GM23338 (cell line): ENCODE results near the gene VAPA. TPM values are rescaled to one million over a fixed set of nuclear protein-coding genes. Genes with fewer than 3 reads are reported as not detected.

Experiments
- ATAC-seq: fragments of 200-7000 bp; cut with Tn5 transposase; 3 replicates; pipeline ENCODE4 v1.9.1; 2020
- DNase-seq: peaks from one replicate; pipeline ENCODE4 v3.0.0-alpha.2; 2015; ENCODE audit warnings: low spot score
- H2AFZ ChIP-seq: fragments of 200-600 bp; sonication (generic); 2 replicates; pipeline ENCODE4 v1.8.0; 2016; ENCODE audit warnings: antibody characterized with exemption, mild to moderate bottlenecking, moderate library complexity
- H3F3A ChIP-seq: fragments of 200-600 bp; sonication (generic); replicated peaks from 2 replicates; pipeline ENCODE4 v1.8.0; 2017; ENCODE audit warnings: antibody characterized with exemption, mixed run types, low read depth
- H3K27ac ChIP-seq: fragments of 200-600 bp; sonication (generic); 2 replicates; pipeline ENCODE4 v1.6.1; 2016; ENCODE audit warnings: low read depth
- H3K27me3 ChIP-seq: fragments of 200-600 bp; sonication (generic); 2 replicates; pipeline ENCODE4 v1.8.0; 2016; ENCODE audit warnings: mild to moderate bottlenecking, mixed run types, moderate library complexity; ENCODE audit not compliant: insufficient read depth
- H3K36me3 ChIP-seq: fragments of 200-600 bp; sonication (generic); 2 replicates; pipeline ENCODE4 v1.8.0; 2016; ENCODE audit warnings: mild to moderate bottlenecking; ENCODE audit not compliant: insufficient read depth
- H3K4me1 ChIP-seq: fragments of 200-600 bp; sonication (generic); 2 replicates; pipeline ENCODE4 v1.8.0; 2016; ENCODE audit warnings: mild to moderate bottlenecking, moderate library complexity; ENCODE audit not compliant: insufficient read depth
- H3K4me2 ChIP-seq: fragments of 200-600 bp; sonication (generic); 2 replicates; pipeline ENCODE4 v1.7.1; 2017; ENCODE audit warnings: mixed run types
- H3K4me3 ChIP-seq: fragments of 200-600 bp; sonication (generic); 2 replicates; pipeline ENCODE4 v1.6.1; 2016; ENCODE audit warnings: mixed run types
- H3K79me2 ChIP-seq: fragments of 200-600 bp; sonication (generic); replicated peaks from 2 replicates; pipeline ENCODE4 v1.8.0; 2017; ENCODE audit warnings: mild to moderate bottlenecking; ENCODE audit not compliant: insufficient read depth
- H3K9me2 ChIP-seq: fragments of 200-600 bp; sonication (generic); 2 replicates; pipeline ENCODE4 v1.8.0; 2017; ENCODE audit not compliant: insufficient read depth
- H4K20me1 ChIP-seq: fragments of 200-600 bp; sonication (generic); replicated peaks from 2 replicates; pipeline ENCODE4 v1.8.0; 2017; ENCODE audit warnings: mild to moderate bottlenecking; ENCODE audit not compliant: insufficient read depth
- H3K27ac Mint-ChIP-seq: 2 replicates; pipeline ENCODE4 v1.8.0; 2020; ENCODE audit warnings: inconsistent platforms, mild to moderate bottlenecking, moderate library complexity, mixed read lengths
- H3K27me3 Mint-ChIP-seq: 3 replicates; pipeline ENCODE4 v1.8.0; 2022; ENCODE audit warnings: low read depth, mild to moderate bottlenecking, moderate library complexity, mixed read lengths, inconsistent platforms; ENCODE audit not compliant: insufficient read depth, poor library complexity
- H3K36me3 Mint-ChIP-seq: 3 replicates; pipeline ENCODE4 v1.8.0; 2021; ENCODE audit warnings: low read depth, mild to moderate bottlenecking, inconsistent platforms, moderate library complexity, mixed read lengths
- H3K4me1 Mint-ChIP-seq: 3 replicates; pipeline ENCODE4 v1.8.0; 2020; ENCODE audit warnings: mild to moderate bottlenecking, inconsistent platforms, mixed read lengths
- H3K4me3 Mint-ChIP-seq: 3 replicates; pipeline ENCODE4 v1.8.0; 2021; ENCODE audit warnings: moderate library complexity, mild to moderate bottlenecking, inconsistent platforms, mixed read lengths
- H3K9me3 Mint-ChIP-seq: 3 replicates; pipeline ENCODE4 v1.8.0; 2020; ENCODE audit warnings: moderate library complexity, mild to moderate bottlenecking, inconsistent platforms, mixed read lengths
- CTCF ChIP-seq, 2 experiments: fragments of 200-600 bp in 1 of 2; sonication (generic) in 1 of 2; conservative IDR thresholded peaks; 2 replicates each; pipeline versions ENCODE4 v1.5.1 to v1.6.1; 2016 to 2017; ENCODE audit warnings: antibody characterized with exemption in 2 of 2, low read depth in 2 of 2, mild to moderate bottlenecking in 2 of 2, moderate library complexity in 1 of 2
- EZH2 ChIP-seq: fragments of 200-600 bp; sonication (generic); IDR thresholded peaks from one replicate; pipeline ENCODE4 v1.8.0; 2017; ENCODE audit warnings: antibody characterized with exemption, mild to moderate bottlenecking, low read depth; ENCODE audit not compliant: unreplicated experiment
- EZH2phosphoT487 ChIP-seq: fragments of 200-600 bp; sonication (generic); IDR thresholded peaks from one replicate; pipeline ENCODE4 v1.8.1; 2018; ENCODE audit warnings: antibody characterized with exemption; ENCODE audit not compliant: unreplicated experiment
- JUNB ChIP-seq: IDR thresholded peaks from one replicate; pipeline ENCODE4 v1.6.1; 2016; ENCODE audit warnings: antibody characterized with exemption; ENCODE audit not compliant: unreplicated experiment
- NANOG ChIP-seq: IDR thresholded peaks from 2 replicates; pipeline ENCODE4 v1.6.1; 2016; ENCODE audit warnings: antibody characterized with exemption, borderline replicate concordance
- POLR2AphosphoS5 ChIP-seq: IDR thresholded peaks from 2 replicates; pipeline ENCODE4 v1.6.1; 2016; ENCODE audit warnings: antibody characterized with exemption, low read depth
- REST ChIP-seq: IDR thresholded peaks from one replicate; pipeline ENCODE4 v1.6.1; 2018; ENCODE audit warnings: antibody characterized with exemption; ENCODE audit not compliant: unreplicated experiment
- STAT1 ChIP-seq: IDR thresholded peaks from one replicate; pipeline ENCODE4 v1.6.1; 2016; ENCODE audit warnings: antibody characterized with exemption; ENCODE audit not compliant: unreplicated experiment
- ZNF114 ChIP-seq: fragments of 250-450 bp; sonication (Bioruptor Pico); IDR thresholded peaks from 2 replicates; pipeline ENCODE4 v1.5.0; 2020; ENCODE audit warnings: mild to moderate bottlenecking, moderate library complexity
- ZNF331 ChIP-seq: fragments of 250-450 bp; sonication (Bioruptor Pico); IDR thresholded peaks from 2 replicates; pipeline ENCODE4 v1.5.0; 2020; ENCODE audit warnings: low read depth, mild to moderate bottlenecking, moderate library complexity
- ZNF462 ChIP-seq: fragments of 250-450 bp; sonication (Bioruptor Pico); IDR thresholded peaks from 2 replicates; pipeline ENCODE4 v1.5.0; 2020; ENCODE audit warnings: mild to moderate bottlenecking, moderate library complexity
- polyA plus RNA-seq: library from polyadenylated mRNA; unstranded; fragments of >200 nt; fragmentation: Nextera tagmentation; extraction: Ambion mirVana; gene quantifications from 2 replicates; pipeline ENCODE4 v1.2.1, GENCODE V29; 2016
- total RNA-seq: library from RNA; depleted of rRNA; stranded (reverse); fragments of >200 nt; shearing (Covaris generic); gene quantifications from 2 replicates; pipeline ENCODE4 v1.2.3, GENCODE V29; 2014

The VAPA gene
- total and polyA plus RNA-seq, 2 experiments from 2014 or later, result 162 to 178 TPM

GRCh38 chr18:9910071-9910470 is 3.7 kb upstream of the VAPA start:
- Mint-ChIP-seq H3K9me3 (no peaks in the 10 kb centered on the region), H3K4me3 (no peak overlapping the region), H3K36me3 (peaks cover 1% of the 10 kb centered on the region; the same call in 1 of the 3 replicates), H3K4me1 (peaks cover under 1% of the 10 kb centered on the region), H3K27me3 (peaks cover 3% of the 10 kb centered on the region), H3K27ac (no peak overlapping the region)
- H3K79me2 ChIP-seq, result peaks cover 4% of the 10 kb centered on the region
- no peak overlapping the region for H3K27ac ChIP-seq
- no peaks in the 10 kb centered on the region for H3F3A ChIP-seq
- ATAC-seq (no peak), DNase-seq (no peak)
- H2AFZ ChIP-seq, result no peak overlapping the region
- peaks cover under 1% of the 10 kb centered on the region; the same call in 1 of the 2 replicates for H4K20me1 ChIP-seq
- H3K4me1 ChIP-seq, result peaks cover 4% of the 10 kb centered on the region; the same call in 1 of the 2 replicates
- H3K27me3 ChIP-seq, result no peaks in the 10 kb centered on the region
- H3K9me2 ChIP-seq, result no peaks in the 10 kb centered on the region
- H3K4me2 ChIP-seq, result no peak overlapping the region
- TF ChIP-seq POLR2AphosphoS5 (no peak), NANOG (no peak), ZNF331 (CRISPR knock-in tag) (no peak), ZNF114 (no peak)
- no peak overlapping the region for H3K4me3 ChIP-seq
- no peaks in the 10 kb centered on the region for H3K36me3 ChIP-seq

- H3K36me3 ChIP-seq, result no peaks in the 10 kb centered on the region
- no peak overlapping the region for H3K27ac ChIP-seq
- Mint-ChIP-seq H3K4me1 (peaks cover 6% of the 10 kb centered on the region), H3K9me3 (no peaks in the 10 kb centered on the region), H3K36me3 (peaks cover 3% of the 10 kb centered on the region; the same call in 1 of the 3 replicates), H3K4me3 (no peak overlapping the region), H3K27ac (no peak overlapping the region), H3K27me3 (peaks cover 3% of the 10 kb centered on the region)
- H3K4me3 ChIP-seq, result no peak overlapping the region
- no peak overlapping the region for H2AFZ ChIP-seq
- H3K9me2 ChIP-seq, result no peaks in the 10 kb centered on the region
- H3K27me3 ChIP-seq, result no peaks in the 10 kb centered on the region
- peaks cover 10% of the 10 kb centered on the region for H3K79me2 ChIP-seq
- peaks cover 6% of the 10 kb centered on the region for H4K20me1 ChIP-seq
- H3F3A ChIP-seq, result no peaks in the 10 kb centered on the region
- no peak overlapping the region for H3K4me2 ChIP-seq
- peaks cover 10% of the 10 kb centered on the region for H3K4me1 ChIP-seq
- DNase-seq (no peak), ATAC-seq (no peak)
- TF ChIP-seq ZNF114 (no peak), EZH2 (no peak), ZNF462 (CRISPR knock-in tag) (no peak), JUNB (no peak), ZNF331 (CRISPR knock-in tag) (no peak), NANOG (no peak), CTCF (conservative IDR thresholded peaks at IDR 0.05; ENCODE audit: low read depth in 2 of 2) (no peak), STAT1 (no peak), EZH2phosphoT487 (no peak), REST (no peak), POLR2AphosphoS5 (no peak)
Observed at GRCh38 chr18:9910661-9911060, 3.2 kb upstream of the VAPA start.
